Activated CD4-positive, alpha-beta T cell treated with anti-CD3 and anti-CD28 coated beads, Interleukin-2, amount 10 ng/mL, durations not matched to agents 7 days and 5 days (primary cell): ENCODE data around the gene JAK1. TPM values are rescaled to one million over a fixed set of nuclear protein-coding genes. Genes with fewer than 3 reads are reported as not detected.
A peak's percentile ranks its signal among the peaks of the same experiment; 100 is the strongest.
"Not testable (repeated sequence)": the region's sequence is repeated elsewhere in the genome, so short reads cannot be mapped to it uniquely, and the experiment has no call there.

Source experiments
- CTCF ChIA-PET: fragments of 350-600 bp; sonication (Branson Sonifier 250); formaldehyde crosslinking; loops from one replicate; lab custom pipeline; 2021; ENCODE audit warnings: antibody characterized with exemption; lab: Charles Lee
- POLR2A ChIA-PET: fragments of 350-600 bp; sonication (Branson Sonifier 250); formaldehyde crosslinking; loops from one replicate; lab custom pipeline; 2021; ENCODE audit warnings: antibody characterized with exemption; lab: Charles Lee
- DNase-seq: peaks from one replicate; pipeline ENCODE4 v3.0.0-alpha.2; 2020
- H3K27ac Mint-ChIP-seq: one replicate; pipeline ENCODE4 v1.8.0; 2021; ENCODE audit warnings: mild to moderate bottlenecking, moderate library complexity, mixed read lengths
- H3K27me3 Mint-ChIP-seq: one replicate; pipeline ENCODE4 v1.8.0; 2021; ENCODE audit warnings: mixed read lengths
- H3K36me3 Mint-ChIP-seq: one replicate; pipeline ENCODE4 v1.8.0; 2021; ENCODE audit warnings: low read depth, mixed read lengths
- H3K4me1 Mint-ChIP-seq: one replicate; pipeline ENCODE4 v1.8.0; 2021; ENCODE audit warnings: mixed read lengths
- H3K4me3 Mint-ChIP-seq: one replicate; pipeline ENCODE4 v1.8.0; 2021; ENCODE audit warnings: mild to moderate bottlenecking, moderate library complexity, mixed read lengths
- H3K9me3 Mint-ChIP-seq: one replicate; pipeline ENCODE4 v1.8.0; 2021; ENCODE audit warnings: mixed read lengths
- total RNA-seq, 2 experiments: library from RNA; stranded (reverse); gene quantifications; one replicate each; pipeline ENCODE4 v1.2.3, GENCODE V29; 2021

JAK1 gene
- total RNA-seq, 2 experiments from 2014 or later: 198 to 212 TPM

DNA sequence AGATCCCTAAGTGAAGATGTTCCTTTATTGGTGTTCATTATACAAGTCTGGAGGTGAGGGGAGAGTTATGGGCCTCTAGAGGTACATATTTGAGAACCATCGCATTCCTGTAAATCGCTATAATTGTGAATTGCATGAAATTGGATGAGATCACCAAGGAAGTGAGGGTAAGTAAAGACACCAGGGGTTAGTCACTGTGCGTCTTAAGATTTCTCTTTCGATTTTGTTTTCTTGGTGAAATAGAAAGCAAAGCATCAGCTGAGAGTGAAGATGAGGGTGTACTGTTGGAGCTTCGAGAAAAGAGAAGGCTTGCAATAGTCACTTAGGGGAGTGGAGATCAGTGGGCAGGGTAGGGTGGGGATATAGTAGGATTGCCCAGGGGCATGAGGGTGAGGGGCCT, 139.4 kb downstream of the JAK1 start:
- Mint-ChIP-seq H3K4me1 (peaks cover 43% of the 10 kb centered on the region), H3K27me3 (peaks cover 2% of the 10 kb centered on the region), H3K9me3 (no peaks in the 10 kb centered on the region), H3K4me3 (peak overlapping the region; percentile 6), H3K27ac (peak overlapping the region; percentile 78), H3K36me3 (peaks cover 8% of the 10 kb centered on the region)
- CTCF ChIA-PET: interaction anchor here (0.6 to 1.0 kb wide), 2 partner anchors 142 to 152 kb away, joined by 3 to 4 read pairs; no protein-coding TSS in a partner anchor
- DNase-seq: no peak
- POLR2A ChIA-PET: no interaction called here

DNA sequence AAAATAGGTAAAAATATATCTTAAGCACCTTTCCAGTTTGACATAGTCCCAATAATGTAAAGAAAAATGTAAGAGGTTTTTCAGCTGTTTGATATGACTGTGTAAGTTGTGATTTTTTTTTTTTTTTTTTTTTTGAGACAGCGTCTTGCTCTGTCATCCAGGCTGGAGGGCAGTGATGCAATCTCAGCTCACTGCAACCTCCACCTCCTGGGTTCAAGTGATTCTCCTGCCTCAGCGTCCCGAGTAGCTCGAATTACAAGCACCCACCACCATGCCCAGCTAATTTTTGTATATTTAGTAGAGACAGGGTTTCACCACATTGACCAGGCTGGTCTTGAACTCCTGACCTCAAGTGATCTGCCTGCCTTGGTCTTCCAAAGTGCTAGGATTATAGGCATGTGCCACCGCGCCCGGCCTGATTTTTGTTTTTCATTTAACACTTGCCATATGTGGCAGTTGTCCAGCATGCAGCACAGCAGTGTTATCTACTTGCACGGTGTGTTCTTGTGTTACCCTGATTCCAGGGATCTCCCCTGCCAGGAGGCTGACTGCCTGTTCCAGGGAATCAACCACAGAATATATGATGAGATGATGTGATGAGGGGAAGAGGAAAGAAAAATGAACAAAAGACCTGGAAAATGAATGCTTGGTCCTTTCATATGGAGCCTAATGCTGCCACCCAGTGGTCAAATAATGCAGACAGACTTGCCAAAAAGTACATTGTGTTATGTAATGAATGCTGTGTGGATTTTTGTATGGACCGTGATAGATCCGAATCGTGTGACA, 142.5 kb downstream of the JAK1 start:
- ChIA-PET CTCF (interaction anchor here (0.6 to 1.7 kb wide), 4 partner anchors 44 to 339 kb away, joined by 3 to 5 read pairs (median 4); no protein-coding TSS in a partner anchor), POLR2A (no interaction called here)
- DNase-seq: peak; percentile 75
- no peak overlapping the region for H3K4me3 Mint-ChIP-seq
- no peak overlapping the region for H3K27ac Mint-ChIP-seq
- H3K9me3 Mint-ChIP-seq: no peaks in the 10 kb centered on the region
- peaks cover 3% of the 10 kb centered on the region for H3K36me3 Mint-ChIP-seq
- peaks cover 28% of the 10 kb centered on the region for H3K4me1 Mint-ChIP-seq
- H3K27me3 Mint-ChIP-seq: peaks cover 2% of the 10 kb centered on the region

DNA sequence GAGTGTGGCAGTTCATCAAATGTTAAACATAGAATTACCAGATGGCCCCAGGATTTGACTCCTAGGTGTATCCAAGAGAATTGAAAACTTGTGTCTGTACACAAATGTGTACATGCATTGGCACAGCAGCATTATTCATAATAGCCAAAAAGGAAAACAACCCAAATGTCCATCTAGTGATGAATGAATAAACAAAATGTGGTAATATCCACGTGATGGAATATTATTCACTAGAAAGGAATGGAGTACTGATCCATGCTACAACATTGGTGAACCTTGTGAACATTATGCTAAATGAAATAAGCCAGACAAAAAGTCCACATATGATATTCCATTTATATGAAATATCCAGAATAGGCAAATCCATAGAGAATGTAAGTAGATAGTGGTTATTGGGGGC, 143.7 kb downstream of the JAK1 start:
- Mint-ChIP-seq H3K4me1 (peaks cover 18% of the 10 kb centered on the region), H3K27me3 (peaks cover 2% of the 10 kb centered on the region), H3K9me3 (peaks cover under 1% of the 10 kb centered on the region), H3K36me3 (peaks cover under 1% of the 10 kb centered on the region), H3K27ac (no peak overlapping the region), H3K4me3 (no peak overlapping the region)
- DNase-seq: no peak
- ChIA-PET CTCF (interaction anchor here (1.4 kb wide), 1 partner anchor 46 kb away, joined by 4 read pairs; no protein-coding TSS in a partner anchor), POLR2A (no interaction called here)

DNA sequence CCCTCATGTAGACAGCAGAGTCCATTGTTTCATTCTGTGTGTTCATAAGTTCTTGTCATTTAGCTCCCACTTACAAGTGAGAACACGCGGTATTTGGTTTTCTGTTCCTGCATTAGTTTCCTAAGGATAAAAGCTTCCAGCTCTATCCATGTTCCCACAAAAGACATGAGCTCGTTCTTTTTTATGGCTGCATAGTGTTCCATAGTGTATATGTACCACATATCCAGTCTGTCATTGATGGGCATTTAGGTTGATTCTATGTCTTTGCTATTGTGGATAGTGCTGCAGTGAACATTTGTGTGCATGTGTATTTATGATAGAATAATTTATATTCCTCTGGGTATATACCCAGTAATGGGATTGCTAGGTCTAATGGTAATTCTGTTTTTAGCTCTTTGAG, 145.8 kb downstream of the JAK1 start:
- H3K27me3 Mint-ChIP-seq, H3K4me1 Mint-ChIP-seq, H3K27ac Mint-ChIP-seq, H3K9me3 Mint-ChIP-seq, H3K4me3 Mint-ChIP-seq, POLR2A ChIA-PET, DNase-seq, H3K36me3 Mint-ChIP-seq: not testable (repeated sequence)
- CTCF ChIA-PET: interaction anchor here (0.5 kb wide), 1 partner anchor 1362 kb away, joined by 3 read pairs; no protein-coding TSS in a partner anchor

DNA sequence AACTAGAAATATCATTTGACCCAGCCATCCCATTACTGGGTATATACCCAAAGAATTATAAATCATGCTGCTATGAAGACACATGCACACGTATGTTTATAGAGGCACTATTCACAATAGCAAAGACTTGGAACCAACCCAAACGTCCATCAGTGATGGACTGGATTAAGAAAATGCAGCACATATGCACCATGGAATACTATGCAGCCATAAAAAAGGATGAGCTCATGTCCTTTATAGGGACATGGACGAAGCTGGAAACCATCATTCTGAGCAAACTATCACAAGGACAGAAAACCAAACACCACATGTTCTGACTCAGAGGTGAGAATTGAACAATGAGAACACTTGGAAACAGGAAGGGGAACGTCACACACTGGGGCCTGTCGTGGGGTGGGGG, 149.0 kb downstream of the JAK1 start:
- CTCF ChIA-PET: interaction anchor here (0.6 kb wide), 1 partner anchor 61 kb away, joined by 3 read pairs; no protein-coding TSS in a partner anchor
- POLR2A ChIA-PET, H3K4me1 Mint-ChIP-seq, H3K27me3 Mint-ChIP-seq, DNase-seq, H3K36me3 Mint-ChIP-seq, H3K9me3 Mint-ChIP-seq, H3K4me3 Mint-ChIP-seq, H3K27ac Mint-ChIP-seq: not testable (repeated sequence)

DNA sequence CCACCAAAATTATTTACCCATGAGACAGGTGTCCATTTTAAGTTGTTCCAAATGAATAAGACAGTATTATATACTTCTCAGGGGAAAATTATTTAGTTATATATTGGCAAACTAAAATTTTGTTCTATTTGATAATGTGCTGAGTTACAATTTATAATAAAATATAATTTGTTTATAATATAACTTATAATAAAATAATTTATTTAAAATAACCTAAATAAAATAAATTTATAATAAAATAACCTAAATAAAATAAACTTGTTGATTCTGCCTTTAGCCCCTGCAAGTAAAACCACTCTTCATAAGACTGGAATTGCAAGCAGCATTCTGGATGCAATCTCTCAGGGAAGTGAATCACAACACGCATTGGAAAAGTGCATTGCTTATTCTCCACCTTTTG, 151.9 kb downstream of the JAK1 start:
- no peak for DNase-seq
- H3K36me3 Mint-ChIP-seq: peaks cover 4% of the 10 kb centered on the region
- no peak overlapping the region for H3K27ac Mint-ChIP-seq
- ChIA-PET CTCF (no interaction called here), POLR2A (no interaction called here)
- H3K4me3 Mint-ChIP-seq: no peak overlapping the region
- no peaks in the 10 kb centered on the region for H3K27me3 Mint-ChIP-seq
- peaks cover 5% of the 10 kb centered on the region for H3K9me3 Mint-ChIP-seq
- no peaks in the 10 kb centered on the region for H3K4me1 Mint-ChIP-seq

DNA sequence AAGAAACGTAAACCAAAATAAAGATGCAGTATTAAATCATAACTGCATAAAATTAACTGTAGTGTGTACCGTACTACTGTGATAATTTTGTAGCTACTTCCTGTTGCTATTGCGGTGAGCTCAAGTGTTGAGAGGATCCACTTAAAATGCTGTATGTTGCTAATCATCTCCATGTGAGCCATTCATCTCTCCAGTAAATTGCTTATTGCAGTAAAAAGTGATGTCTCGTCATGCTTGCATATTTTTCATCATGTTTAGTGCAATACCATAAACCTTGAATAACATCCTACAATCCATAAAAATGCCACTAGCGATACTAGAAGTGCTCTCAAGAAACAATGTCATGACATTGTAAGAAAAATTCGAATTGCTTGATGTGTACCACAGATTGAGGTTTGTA, 155.2 kb downstream of the JAK1 start:
- ChIA-PET POLR2A (no interaction called here), CTCF (no interaction called here)
- no peaks in the 10 kb centered on the region for H3K36me3 Mint-ChIP-seq
- DNase-seq: no peak
- no peaks in the 10 kb centered on the region for H3K4me1 Mint-ChIP-seq
- no peak overlapping the region for H3K27ac Mint-ChIP-seq
- no peak overlapping the region for H3K4me3 Mint-ChIP-seq
- no peaks in the 10 kb centered on the region for H3K9me3 Mint-ChIP-seq
- no peaks in the 10 kb centered on the region for H3K27me3 Mint-ChIP-seq

DNA sequence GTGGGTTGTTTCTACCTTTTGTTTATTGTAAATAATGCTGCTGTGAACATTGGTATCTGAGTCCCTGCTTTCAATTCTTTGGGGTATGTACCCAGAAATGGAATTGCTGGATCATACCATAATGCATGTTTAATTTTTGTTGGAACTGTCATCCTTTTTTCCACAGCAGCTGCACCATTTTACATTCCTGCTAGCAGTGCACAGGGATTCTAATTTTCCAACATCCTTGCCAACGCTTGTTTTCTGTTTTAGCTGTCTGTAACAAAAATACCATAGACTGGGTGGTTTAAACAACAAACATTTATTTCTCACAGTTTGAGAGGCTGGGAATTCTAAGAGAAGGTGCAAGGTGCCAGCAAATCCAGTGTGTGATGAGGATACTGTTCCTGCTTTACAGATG, 156.3 kb downstream of the JAK1 start:
- DNase-seq: no peak
- ChIA-PET POLR2A (no interaction called here), CTCF (no interaction called here)
- Mint-ChIP-seq H3K4me3 (no peak overlapping the region), H3K36me3 (no peaks in the 10 kb centered on the region), H3K4me1 (no peaks in the 10 kb centered on the region), H3K9me3 (no peaks in the 10 kb centered on the region), H3K27ac (no peak overlapping the region), H3K27me3 (no peaks in the 10 kb centered on the region)

DNA sequence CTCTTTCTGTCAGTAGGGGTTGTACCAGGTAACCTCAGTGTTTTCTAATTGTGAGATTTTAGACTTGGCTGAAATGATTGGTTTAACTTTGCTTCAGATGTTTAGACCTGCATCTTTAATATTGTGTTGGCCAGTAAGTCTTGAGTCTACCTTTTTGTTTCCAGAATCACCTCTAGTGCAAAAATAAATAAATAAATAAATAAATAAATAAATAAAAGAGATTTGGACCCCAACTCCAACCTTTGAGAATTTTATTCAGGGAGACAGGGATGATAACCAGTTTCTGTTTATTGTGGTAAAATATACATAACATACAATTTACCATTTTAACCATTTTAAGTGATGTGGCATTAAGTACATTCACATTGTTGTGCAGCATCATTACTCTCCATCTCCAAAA, 157.0 kb downstream of the JAK1 start:
- no peak overlapping the region for H3K27ac Mint-ChIP-seq
- ChIA-PET CTCF (no interaction called here), POLR2A (no interaction called here)
- no peaks in the 10 kb centered on the region for H3K27me3 Mint-ChIP-seq
- no peaks in the 10 kb centered on the region for H3K36me3 Mint-ChIP-seq
- H3K4me1 Mint-ChIP-seq: no peaks in the 10 kb centered on the region
- no peak overlapping the region for H3K4me3 Mint-ChIP-seq
- no peaks in the 10 kb centered on the region for H3K9me3 Mint-ChIP-seq
- DNase-seq: no peak

DNA sequence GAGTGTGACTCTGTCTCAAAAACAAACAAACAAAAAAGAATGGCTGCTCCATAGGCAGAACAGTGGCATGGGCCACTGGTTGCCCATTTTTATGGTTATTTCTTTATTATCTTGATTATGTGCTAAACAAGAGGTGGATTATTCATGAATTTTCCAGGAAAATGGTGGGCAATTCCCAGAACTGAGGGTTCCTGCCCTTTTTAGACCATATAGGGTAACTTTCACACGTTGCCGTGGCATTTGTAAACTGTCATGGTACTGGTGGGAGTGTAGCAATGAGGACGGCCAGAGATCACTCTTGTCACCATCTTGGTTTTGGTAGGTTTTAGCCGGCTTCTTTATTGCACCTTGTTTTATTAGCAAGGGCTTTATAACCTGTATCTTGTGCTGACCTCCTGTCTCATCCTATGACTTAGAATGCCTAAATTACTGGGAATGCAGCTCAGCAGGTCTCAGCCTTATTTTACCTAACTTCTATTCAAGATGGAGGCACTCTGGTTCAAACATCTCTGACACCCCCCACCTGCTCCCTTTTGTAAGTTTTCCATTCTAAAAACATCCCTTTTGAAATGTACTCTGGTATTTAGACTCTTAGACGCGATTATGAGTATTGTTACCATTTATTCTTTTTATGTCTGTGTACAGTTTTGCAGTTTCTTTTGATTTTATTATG, 164.4 kb downstream of the JAK1 start:
- Mint-ChIP-seq H3K4me1 (no peaks in the 10 kb centered on the region), H3K27me3 (no peaks in the 10 kb centered on the region), H3K4me3 (no peak overlapping the region), H3K27ac (no peak overlapping the region), H3K36me3 (no peaks in the 10 kb centered on the region), H3K9me3 (no peaks in the 10 kb centered on the region)
- DNase-seq: no peak
- ChIA-PET CTCF (interaction anchor here (1.1 kb wide), 1 partner anchor 21 kb away, joined by 3 read pairs; no protein-coding TSS in a partner anchor), POLR2A (no interaction called here)

DNA sequence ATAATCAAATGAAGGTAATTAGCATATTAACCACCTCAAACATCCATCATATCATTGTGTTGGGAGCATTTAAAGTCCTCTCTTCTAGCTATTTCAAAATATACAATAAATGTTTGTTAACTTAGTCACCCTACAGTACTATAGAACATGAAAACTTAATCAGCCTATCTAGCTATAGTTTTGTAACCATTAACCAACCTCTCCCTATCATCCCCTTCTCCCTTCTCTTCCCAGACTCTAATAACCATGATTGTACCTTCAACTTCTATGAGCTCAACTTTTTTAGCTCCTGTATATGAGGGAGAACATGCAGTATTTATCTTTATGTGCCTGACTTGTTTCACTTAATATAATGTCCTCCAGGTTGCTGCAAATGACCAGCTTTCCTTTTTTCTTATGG, 167.5 kb downstream of the JAK1 start:
- no peaks in the 10 kb centered on the region for H3K4me1 Mint-ChIP-seq
- H3K36me3 Mint-ChIP-seq: no peaks in the 10 kb centered on the region
- H3K4me3 Mint-ChIP-seq: no peak overlapping the region
- H3K27me3 Mint-ChIP-seq: no peaks in the 10 kb centered on the region
- DNase-seq: no peak
- H3K27ac Mint-ChIP-seq: no peak overlapping the region
- ChIA-PET POLR2A (no interaction called here), CTCF (interaction anchor here (0.7 kb wide), 1 partner anchor 9 kb away, joined by 3 read pairs; no protein-coding TSS in a partner anchor)
- H3K9me3 Mint-ChIP-seq: no peaks in the 10 kb centered on the region

DNA sequence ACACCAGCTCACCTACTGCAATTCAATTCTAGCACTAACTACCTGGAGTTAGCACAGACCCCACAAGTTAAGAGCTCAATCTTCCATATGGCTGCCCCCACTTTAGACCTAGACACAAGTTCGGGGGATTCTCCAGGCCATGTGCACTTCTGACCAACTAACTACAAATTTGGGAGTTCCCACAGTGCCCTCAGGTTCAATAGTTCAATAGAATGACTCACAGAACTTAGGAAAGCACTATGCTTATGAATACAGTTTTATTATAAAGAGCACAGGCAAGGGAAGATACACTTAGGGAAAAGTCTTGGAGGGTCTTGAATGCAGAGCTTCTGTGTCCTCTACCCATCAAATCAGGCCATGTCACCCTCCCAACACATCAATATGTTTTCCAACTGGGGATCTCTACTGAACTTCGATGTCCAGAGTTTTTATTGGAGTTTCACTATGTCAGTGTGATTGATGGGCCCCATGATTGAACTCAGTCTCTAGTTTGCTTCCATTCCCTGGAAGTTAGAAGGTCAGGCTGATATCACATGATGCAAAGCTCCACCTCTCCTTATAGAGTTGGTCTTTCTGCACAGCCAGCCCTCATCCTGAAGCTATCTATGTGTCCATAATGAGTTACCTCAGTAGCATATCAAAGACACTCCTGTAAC, 175.4 kb downstream of the JAK1 start:
- ChIA-PET POLR2A (no interaction called here), CTCF (no interaction called here)
- peaks cover 18% of the 10 kb centered on the region for H3K9me3 Mint-ChIP-seq
- H3K36me3 Mint-ChIP-seq: peaks cover 2% of the 10 kb centered on the region
- H3K27ac Mint-ChIP-seq: no peak overlapping the region
- H3K27me3 Mint-ChIP-seq: no peaks in the 10 kb centered on the region
- no peaks in the 10 kb centered on the region for H3K4me1 Mint-ChIP-seq
- no peak overlapping the region for H3K4me3 Mint-ChIP-seq
- no peak for DNase-seq
